SK-N-MC (cell line): ENCODE data around the gene ELMO1.

Source experiments
- EZH2 ChIP-seq: fragments of 200-600 bp; sonication (generic); IDR thresholded peaks from one replicate; pipeline ENCODE4 v1.6.1; 2017; ENCODE audit warnings: antibody characterized with exemption
- POLR2AphosphoS5 ChIP-seq: IDR thresholded peaks from 2 replicates; pipeline ENCODE4 v1.6.1; 2012; ENCODE audit warnings: mild to moderate bottlenecking, low read depth, low read length, borderline replicate concordance

GRCh38 chr7:37414352-37414983 lies 34.2 kb downstream of the ELMO1 start:
- TF ChIP-seq EZH2 (no peak), POLR2AphosphoS5 (no peak)
